GM21737 (cell line): ENCODE results near the gene PAX8.
"Not testable (repeated sequence)": the region's sequence is repeated elsewhere in the genome, so short reads cannot be mapped to it uniquely, and the experiment has no call there.

Experiments
- ATAC-seq: cut with Tn5 transposase; IDR thresholded peaks from one replicate; pipeline ENCODE4 v1.9.1; 2021; ENCODE audit warnings: mild to moderate bottlenecking, moderate library complexity; ENCODE audit not compliant: unreplicated experiment

PAX8 gene

DNA sequence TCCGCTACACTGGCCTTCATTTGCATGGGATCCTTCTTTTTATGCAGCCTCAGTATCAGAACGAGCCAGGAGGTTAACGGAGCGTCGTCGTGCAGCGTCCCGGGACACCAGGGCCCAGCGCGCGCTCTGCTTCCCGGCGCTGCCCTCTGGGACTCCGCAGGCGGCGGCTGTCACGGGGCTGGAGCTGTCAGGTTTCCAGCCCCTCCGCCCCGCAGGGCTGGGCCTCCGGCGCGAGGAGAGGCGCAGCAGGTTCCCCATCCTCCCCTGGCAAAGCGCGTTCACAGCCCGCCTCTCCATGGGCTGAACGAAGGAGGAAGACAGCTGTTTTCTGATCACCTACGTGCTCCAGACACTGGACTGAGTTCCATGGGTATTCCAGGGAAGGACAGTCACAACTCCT lies 12.5 kb upstream of the PAX8 start:
- no peak for ATAC-seq

DNA sequence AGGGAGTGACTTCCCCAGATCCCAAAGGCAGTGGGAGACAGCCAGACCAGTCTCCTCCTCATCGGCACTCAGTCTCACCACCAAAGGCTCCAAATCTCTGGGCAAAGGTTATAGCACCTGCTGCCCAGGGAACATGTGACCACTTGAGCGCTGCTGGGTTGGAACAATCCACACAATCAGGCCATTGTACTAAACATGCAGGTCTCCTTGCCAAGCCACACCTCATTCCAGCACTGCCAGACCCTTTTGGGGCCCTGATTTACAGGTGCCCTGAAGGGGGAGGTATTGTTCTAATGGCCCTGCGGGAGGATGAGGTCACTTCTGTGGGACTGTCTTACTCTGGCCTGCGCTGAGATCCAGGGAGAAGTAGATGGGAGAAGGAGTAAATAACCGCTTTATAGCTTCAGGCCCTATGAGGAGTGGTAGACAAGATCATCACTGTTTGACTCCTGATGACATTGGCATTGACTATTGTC lies 10.0 kb upstream of the PAX8 start:
- not testable (repeated sequence) for ATAC-seq

GRCh38 chr2:113288117-113288673 lies 9.5 kb upstream of the PAX8 start:
- not testable (repeated sequence) for ATAC-seq

DNA sequence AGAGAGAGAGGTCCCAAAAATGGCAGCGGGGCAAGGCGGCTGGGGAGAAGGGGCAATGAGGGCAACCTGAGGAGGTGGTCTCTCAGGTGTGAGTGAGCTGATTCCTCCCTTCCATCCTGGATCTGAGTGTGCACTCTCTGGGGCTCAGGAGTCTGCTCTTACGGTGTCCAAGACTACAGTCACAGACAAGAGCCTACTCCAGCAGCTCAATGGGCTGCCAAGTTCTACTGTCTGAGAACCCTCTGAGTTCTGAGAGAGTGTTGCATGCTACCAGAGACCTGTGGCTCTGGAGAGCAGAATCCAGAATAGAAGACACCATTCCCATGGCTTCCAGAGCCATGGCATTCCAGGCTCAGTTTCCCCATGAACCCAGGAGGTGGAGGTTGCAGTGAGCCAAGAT lies 7.1 kb upstream of the PAX8 start:
- ATAC-seq = no peak

DNA sequence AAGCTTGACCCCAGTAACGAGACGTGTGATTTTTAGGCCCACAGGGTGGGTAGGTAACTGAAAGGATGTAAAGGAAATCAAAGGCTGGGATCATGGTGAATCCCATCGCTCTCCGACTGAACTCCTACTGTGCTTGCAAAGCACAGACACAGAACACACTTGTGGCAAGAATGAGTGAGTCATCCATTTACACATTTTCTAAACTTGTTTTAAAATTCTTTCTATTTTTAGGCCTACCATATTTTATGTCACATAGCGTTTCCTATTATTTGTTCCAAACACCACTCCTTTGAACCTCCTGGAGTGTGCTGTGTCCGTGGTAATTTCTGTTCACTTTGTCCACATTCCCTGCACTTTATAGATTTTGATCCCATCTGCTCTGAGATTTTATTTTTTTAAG lies 6.3 kb upstream of the PAX8 start:
- ATAC-seq = not testable (repeated sequence)

DNA sequence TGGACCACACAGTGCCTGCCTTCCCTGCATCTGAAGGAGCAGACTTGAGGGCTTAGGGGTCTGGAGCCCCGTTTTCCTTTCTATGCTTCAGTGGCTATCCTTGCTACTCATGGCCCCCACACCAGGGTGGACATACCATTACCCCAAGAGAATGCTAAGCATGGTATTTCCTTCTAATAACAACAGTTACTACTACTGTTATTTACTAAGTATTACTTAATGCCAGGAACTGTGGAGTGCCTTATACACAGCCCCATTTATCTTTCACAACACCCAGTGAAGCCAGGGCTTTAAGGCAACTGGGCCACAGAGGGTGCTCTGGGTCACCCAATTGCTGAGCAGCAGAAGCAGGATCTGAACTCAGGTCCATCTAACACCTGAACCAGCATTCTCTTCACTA lies 5.8 kb upstream of the PAX8 start:
- ATAC-seq = no peak

GRCh38 chr2:113283704-113284284 lies 5.1 kb upstream of the PAX8 start:
- no peak for ATAC-seq

- no peak for ATAC-seq
Observed at GRCh38 chr2:113282747-113283533, 4.2 kb upstream of the PAX8 start.

DNA sequence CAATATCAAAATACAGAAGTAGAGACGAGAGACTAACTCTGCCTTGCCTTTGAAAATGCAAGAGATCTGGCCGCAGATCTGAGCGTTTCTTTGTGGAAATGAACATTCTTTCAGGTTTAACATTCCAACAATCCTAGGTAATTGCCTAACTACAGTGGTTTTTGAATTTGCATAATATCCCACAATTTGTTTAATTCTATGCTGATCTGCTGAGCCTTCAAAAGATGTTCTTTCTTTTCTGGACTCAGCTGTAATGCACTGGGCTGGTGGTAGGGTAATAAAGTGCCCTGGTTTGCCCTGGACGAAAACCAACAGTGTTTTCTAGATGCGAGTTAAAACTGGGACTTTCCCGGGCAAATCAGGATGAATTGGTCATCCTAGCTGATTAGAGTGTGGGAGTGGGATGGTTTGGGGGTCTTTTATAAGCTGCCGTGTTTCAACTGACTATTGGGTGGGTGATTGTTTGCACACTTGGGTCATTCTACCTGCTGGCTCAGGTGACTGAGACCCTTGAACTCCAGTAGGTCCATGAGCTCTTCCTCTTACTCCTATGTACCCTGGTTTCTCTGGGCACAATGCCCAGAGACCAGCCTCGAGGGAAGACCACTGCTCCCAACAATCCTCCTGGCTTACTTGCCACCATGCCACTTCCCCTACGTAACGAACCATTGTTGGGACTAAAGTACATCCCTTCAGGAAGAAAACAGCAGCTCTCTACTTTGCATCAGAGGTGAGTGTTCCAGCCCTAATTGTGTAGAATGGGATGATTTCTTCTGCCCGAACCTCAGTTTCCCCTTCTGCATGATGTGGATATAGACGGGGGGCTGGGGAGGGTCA lies 3.4 kb upstream of the PAX8 start:
- ATAC-seq = no peak

DNA sequence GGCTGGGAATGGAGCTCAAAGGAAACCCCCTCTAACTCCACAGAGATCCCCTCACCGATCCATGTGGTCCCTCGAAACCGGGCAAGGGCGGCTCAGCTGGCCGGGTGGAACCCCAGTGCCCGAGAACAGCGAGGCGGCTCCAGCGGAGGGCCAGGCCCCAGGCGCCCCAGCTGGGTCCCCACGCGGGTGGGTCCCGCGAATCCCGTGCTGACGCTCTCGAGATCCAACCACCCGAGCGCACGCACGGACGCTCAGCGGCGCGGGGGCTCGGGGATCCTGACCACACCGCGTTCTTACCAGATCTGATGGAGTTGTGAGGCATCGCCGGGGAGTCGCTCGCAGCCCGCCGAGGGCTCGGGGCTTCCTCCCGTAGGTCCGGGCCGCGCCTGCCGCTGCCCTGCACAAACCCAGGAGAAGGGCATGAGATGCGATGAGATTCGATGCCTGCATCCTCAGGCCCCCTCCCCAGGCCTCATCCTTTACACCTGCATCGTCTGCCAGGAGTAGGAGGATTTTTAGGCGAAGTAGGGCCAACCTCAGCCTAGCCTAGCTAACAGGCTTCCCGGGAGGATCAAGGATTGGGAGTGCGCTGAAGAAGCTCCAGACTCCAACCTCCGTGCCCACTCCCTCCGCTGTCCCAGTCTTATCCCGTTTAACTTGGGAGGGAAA lies 514 bp downstream of the PAX8 start:
- ATAC-seq = no peak

DNA sequence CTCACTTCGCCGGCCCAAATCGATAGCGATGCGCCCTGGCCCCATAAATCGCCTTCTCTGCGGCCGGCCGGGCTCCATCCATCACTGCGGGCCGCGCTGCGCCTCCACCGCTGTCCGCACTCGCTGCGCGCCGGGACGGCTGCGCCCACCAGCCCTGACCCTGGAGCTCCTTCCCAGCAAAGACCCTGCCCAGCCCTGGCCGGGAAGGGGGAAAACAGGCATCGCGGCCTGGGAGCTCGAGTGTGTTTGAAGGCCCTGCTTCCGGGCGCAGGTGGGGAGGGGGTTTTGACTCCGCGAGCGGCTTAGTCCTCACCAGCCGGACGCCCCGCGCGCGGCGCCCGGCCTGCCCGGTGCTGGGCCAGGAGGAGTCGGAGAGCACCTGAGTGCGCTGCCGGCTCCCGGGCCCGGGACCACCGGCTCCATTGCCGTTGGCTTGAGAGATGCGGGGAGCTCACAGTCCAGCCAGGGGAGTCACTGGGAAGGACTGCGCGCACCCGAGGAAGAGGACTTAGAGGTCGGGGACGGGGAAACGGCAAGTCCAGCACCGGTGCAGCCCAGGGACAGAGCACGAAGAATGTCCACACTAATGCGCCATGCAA lies 1.1 kb downstream of the PAX8 start:
- no peak for ATAC-seq

DNA sequence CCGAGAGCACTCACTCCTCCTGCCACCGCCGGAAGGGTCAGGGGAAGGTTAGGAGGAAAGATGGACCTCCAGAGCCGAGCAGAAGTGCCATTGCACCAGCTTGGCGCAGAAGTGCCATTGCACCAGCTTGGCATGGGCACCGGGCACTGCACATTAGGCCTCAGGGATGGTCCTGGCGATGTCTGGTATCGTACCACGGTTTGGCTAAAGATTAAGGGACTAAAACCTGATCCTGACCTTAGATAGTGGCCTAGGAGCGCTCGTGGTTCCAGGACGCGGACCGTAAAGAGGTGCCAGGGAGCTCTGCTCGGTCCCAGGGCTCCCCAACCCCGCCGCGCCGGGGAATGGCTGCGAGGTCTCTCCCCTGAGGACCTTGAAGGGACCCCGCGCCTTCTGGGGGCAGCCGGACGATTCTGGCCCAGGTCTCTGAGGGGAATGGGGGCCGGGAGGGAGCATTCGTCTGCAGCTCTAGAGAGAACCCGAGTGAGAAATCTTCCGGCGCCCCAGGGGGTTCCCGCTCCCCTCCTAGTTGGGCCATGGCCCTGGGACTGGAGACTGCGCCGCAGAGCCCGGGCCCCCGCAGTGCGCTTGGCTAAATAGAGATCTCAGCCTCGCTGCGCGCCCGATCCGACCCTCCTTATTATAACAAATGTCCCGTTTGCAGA lies 1.8 kb downstream of the PAX8 start:
- ATAC-seq = no peak

DNA sequence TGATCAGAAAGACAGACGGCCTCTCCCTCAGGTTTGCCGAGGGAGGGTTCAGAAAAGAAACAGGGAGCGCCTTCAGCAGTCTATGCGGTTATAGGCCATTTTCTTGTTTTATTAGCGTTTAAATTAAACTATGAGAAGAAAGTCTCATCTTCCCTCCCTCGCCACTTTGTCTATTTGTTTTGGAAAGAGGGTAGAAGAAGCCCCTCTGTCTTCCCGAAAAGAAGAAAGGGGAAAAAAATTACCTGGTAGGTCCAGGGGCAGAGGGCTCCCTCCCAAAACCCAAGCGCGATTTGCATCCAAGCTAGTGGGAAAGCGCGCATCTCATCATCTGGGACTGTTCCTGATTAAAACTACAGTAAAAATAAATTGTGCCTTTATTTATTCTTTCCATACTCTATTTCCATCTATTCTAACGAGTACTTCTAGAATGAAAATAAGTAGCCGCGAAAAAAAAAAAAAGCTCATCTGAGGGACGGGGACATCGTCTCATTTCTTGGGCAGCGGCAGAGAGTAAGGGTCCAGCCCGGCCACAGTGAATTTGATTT lies 2.4 kb downstream of the PAX8 start:
- ATAC-seq = no peak

- no peak for ATAC-seq
Observed at GRCh38 chr2:113275556-113276215, 3.0 kb downstream of the PAX8 start.

- no peak for ATAC-seq
Observed at GRCh38 chr2:113274432-113274831, 4.3 kb downstream of the PAX8 start.

- ATAC-seq = no peak
Observed at GRCh38 chr2:113273981-113274380, 4.7 kb downstream of the PAX8 start.

- ATAC-seq = no peak
Observed at GRCh38 chr2:113273027-113273551, 5.6 kb downstream of the PAX8 start.

GRCh38 chr2:113272477-113272876 lies 6.2 kb downstream of the PAX8 start:
- ATAC-seq = no peak
